ENCODE measurements around the gene STAT2.
"Not testable (repeated sequence)": the region's sequence is repeated elsewhere in the genome, so short reads cannot be mapped to it uniquely, and the experiment has no call there.

Gene STAT2

GRCh38 chr12:56361487-56362129 lies 1.7 kb upstream of the STAT2 start:
- no peak for DNase-seq

DNA sequence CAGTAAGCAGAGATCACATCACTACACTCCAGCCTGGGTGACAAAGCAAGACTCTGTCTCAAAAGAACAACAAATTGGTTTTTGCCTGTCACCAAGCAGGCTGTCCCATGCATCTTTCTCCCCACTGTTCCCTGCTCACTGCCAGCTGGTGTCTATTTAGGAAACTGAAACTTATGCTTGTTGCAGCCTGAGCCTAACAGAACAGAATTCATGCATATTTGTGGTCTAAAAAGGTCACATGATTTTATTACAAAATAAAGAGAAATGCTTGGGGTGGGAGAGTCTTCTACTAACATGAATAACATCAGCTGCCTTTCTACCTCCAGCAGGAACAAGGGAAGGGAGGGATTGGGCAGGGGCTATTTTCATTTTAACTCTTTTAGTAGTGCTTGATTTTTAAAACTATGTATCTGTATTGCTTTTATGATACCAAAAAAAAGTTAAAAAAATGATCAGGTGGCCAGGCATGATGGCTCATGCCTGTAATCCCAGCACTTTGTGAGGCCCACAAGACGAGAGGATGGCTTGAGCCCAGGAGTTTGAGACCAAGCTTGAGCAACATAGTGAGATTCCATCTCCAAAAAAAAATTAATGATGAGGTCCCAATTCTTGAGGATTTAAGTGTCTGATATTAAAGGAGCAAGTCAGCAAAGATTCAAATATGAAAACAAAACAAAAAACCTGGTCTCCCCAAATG lies 923 bp downstream of the STAT2 start:
- DNase-seq, result no peak

GRCh38 chr12:56351325-56351724 lies 8.6 kb downstream of the STAT2 start:
- DNase-seq, result no peak

- no peak for DNase-seq
Observed at GRCh38 chr12:56350662-56351061, 9.2 kb downstream of the STAT2 start.

- no peak for DNase-seq
Observed at GRCh38 chr12:56348776-56349175, 11.1 kb downstream of the STAT2 start.

DNA sequence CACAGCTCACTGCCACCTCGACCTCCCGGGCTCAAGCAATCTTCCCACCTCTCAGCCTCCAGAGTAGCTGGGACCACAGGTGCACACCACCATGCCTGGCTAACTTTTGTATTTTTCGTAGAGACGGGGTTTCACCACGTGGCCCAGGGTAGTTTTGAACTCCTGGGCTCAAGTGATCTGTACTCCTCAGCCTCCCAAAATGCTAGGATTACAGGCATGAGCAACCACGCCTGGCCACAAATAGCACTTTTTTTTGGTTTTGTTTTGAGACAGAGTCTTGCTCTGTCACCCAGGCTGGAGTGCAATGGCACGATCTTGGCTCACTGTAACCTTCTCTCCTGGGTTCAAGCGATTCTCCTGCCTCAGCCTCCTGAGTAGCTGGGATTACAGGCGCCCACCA lies 12.7 kb downstream of the STAT2 start:
- DNase-seq, result not testable (repeated sequence)

- DNase-seq, result no peak
Observed at GRCh38 chr12:56346675-56347074, 13.2 kb downstream of the STAT2 start.

DNA sequence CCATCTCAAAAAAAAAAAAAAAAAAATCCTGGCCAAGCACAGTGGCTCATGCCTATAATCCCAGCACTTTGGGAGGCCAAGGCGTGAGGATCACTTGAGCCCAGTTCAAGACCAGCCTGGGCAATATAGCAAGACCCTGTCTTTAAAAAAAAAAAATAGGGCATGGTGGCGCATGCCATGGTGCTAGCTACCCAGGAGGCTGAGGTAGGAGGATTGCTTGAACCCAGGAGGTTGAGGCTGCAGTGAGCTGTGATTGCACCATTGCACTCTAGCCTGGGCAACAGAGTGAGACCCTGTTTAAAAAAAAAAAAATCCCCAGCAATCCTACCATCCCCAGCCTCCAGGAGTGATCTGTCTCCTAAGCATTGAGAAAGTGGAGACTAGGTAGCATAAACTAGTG lies 17.6 kb downstream of the STAT2 start:
- not testable (repeated sequence) for DNase-seq

DNA sequence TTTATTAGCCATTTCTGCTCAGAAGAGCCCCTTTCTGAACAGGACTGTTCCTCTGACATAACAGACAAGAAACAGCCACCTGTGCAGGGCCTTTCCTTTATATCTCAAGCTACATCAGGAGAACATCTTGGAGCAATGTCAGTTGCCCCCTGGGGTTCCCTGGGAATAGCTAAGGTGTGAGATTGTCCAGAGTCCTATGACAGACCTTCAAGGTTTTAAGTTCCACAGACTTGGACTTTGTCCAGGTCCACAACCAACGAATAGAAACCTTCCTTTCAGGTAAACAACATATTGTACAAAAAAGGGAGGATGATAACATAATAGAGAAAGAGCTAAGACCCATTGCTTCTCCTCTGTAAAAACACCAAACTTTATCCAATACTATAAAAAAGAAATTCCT lies 18.3 kb downstream of the STAT2 start:
- DNase-seq, result no peak

GRCh38 chr12:56339158-56339422 lies 20.8 kb downstream of the STAT2 start:
- no peak for DNase-seq

GRCh38 chr12:56338308-56339157 lies 21.4 kb downstream of the STAT2 start, which contains the start of gene IL23A:
Gene IL23A (plus strand): TSS chr12:56338884. CDS start chr12:56339045, 161 bp downstream.
- no peak for DNase-seq

DNA sequence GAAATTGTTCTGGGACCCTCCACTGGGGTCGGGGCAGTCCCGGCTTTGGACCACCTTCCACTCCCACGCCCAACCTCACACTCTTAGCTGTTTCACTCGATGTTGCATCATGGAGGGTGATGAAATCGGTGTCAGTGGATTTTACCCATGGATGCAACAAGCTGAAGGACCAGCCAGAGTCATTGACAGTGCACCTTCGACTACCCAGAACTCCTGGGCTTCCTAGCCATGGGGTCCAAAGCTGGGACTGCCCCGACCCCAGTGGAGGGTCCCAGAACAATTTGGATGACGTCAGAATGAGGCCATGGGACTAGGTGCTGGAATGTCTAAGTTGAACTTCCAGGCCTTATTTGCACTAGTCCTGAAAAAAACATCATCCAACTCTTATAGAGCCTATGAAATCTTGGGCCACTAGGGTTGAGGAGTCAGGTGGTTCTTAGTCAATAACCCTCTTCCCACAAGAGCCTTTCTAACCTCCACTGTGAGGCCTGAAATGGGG lies 22.1 kb downstream of the STAT2 start:
- no peak for DNase-seq

- no peak for DNase-seq
Observed at GRCh38 chr12:56336361-56337167, 23.3 kb downstream of the STAT2 start.

- not testable (repeated sequence) for DNase-seq
Observed at GRCh38 chr12:56335527-56335926, 24.4 kb downstream of the STAT2 start.

DNA sequence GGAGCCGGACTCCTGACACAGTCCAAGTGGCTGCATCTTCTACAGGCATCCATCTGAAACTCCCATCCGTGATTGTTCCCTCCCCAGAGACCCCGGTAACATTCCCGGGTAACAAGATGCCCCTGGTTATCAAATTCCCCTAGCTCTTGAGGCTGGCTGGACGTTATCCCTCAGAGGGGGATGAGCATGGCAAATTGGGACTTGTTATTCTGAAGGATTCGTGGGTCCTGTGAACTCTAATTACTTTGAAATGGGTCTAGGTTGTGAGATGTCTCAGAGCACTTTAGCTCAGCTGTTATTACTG lies 25.5 kb downstream of the STAT2 start:
- DNase-seq, result no peak

DNA sequence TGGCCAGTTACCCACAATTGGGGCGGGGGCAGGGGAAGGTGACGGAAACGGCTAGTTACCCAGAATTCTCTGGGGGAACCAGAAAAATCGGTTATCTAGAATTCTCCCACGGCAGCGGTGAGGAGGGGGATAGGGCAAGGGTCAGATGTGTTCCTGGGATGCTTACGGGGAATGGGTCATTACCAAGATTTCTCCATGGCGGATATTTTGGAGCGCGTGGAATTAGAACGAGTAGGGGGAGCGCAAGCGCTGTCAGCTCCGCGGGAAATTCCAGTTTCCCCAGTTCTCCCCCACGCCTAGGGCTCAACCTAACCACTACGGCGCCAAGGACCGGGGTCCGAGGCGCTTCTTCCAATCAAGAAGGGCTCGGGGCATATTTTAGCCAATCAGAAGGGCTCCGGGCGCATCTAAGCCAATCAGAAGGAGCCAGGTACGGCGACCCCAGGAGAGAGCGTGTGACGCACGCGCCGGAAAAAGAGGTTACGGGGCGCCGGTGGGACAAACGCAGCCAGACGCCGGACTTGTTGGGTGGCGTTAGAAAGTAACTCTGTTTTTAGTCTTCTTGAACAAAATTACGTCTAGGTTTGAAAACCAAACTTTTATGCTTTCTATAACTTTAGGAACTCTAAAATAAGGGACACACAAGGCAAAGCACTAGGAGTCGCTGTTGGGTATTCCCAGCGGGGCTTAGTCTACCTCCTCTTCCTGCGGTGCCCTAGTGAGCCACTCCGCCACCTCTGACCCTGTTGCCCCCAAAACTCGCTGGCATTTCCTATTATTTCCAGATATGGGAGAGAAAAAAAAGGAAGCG lies 26.0 kb downstream of the STAT2 start, which contains the start of gene PAN2:
Gene PAN2, minus strand, starts transcription at position 322 of the 811 bp plus-strand sequence. CDS start 906 bp downstream, outside the sequence.
- peak; percentile 89 for DNase-seq

DNA sequence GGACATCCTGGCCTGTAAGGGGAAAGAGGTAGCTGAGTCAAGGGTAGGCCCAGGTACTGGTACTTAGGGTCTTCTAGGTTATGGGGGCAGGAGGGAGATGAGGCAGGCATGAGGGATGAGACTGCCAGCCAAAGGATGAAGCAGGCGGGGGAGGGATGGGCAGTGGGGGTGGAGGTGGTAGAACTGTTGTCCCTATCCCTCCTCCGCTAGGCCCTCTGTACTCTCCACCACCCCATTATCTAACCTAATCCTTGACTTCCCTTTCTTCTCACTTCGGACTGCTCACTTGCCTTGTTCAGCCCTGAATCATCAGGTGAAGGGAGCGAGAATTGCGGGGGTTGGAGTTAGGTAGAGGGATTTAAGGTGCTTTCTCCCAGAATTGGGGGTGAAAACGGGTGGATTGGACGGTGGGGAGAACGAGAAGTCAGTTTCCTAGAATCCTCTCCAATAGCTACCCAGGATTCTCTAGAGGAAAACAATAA lies 26.7 kb downstream of the STAT2 start:
- no peak for DNase-seq

DNA sequence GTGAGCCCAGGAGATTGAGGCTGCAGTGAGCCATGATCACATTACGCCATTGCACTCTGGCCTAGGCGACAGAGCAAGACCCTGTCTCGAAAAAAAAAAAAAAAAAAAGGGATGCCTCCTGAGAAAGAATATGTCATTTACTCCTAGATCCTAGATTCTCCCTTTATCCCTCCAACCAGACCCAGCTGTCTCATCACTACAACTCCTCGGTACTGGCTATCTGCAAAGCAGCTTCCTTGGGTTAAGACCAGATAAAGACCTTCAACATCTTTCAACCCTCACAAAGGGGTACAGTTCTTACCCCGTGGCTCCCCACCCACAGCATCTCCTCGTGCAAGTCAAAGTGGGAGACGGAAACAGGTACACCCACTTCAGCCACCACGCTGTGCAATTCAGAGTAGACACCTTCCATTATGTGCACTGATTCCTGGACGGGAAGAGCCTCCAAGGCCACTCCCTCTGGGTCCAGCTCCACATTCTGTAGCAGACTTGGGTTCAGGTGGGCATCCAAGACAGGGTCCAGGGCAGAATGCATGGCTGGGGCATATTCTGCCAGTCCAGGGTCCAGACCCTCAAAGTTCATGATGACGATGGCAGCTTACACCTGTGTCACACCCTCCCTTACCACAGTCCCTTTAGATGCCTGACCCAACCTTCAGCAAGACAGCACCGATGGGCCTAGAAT lies 27.3 kb downstream of the STAT2 start:
- no peak for DNase-seq

GRCh38 chr12:56330936-56331490 lies 28.9 kb downstream of the STAT2 start:
- DNase-seq, result no peak

DNA sequence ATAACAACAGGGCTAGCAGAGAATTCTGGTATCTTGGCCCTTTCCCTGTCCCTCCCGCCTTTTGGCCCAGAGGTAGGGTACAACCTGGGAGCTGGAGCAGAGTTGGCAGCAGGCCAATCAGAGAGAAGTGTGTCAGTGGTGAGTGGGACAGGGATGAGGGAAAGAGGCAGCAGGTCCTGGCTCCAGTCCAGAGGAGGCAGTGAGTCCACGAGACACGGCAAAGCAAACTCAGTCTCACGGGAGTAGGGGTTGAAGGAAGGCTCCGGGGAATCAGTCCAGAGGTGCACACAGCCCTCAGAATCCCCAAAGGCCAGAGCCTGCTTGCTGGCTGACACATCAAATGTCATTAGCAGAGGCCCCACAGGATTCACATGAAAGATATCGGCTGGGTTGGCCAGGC lies 33.4 kb downstream of the STAT2 start:
- no peak for DNase-seq

GRCh38 chr12:56326126-56326525 lies 33.8 kb downstream of the STAT2 start:
- DNase-seq, result no peak
